Astrocyte of the spinal cord (primary cell): ENCODE measurements around the gene PTGIS.
A peak's percentile ranks its signal among the peaks of the same experiment; 100 is the strongest.
"Not testable (repeated sequence)": the region's sequence is repeated elsewhere in the genome, so short reads cannot be mapped to it uniquely, and the experiment has no call there.

Experiments used
- DNase-seq: peaks from one replicate; pipeline ENCODE4 v3.0.0; 2011; ENCODE audit warnings: low read depth, low spot score
- H3K4me3 ChIP-seq: 2 replicates; pipeline ENCODE4 v1.5.1; 2011; ENCODE audit warnings: low read depth, mild to moderate bottlenecking, low read length, moderate library complexity
- CTCF ChIP-seq: IDR thresholded peaks from 2 replicates; pipeline ENCODE4 v1.5.1; 2012; ENCODE audit warnings: low read depth, mild to moderate bottlenecking, low read length, inconsistent platforms
- in situ Hi-C: cut with HindIII; loops from 2 replicates; pipeline ENCODE4 v1.10.0; 2017; ENCODE audit warnings: low sequenced_read_pairs

The PTGIS gene

GRCh38 chr20:49612127-49612738 lies 44.3 kb upstream of the PTGIS start:
- H3K4me3 ChIP-seq = no peak overlapping the region
- in situ Hi-C loops = no loop called here
- DNase-seq = no peak
- TF ChIP-seq CTCF = no peak

GRCh38 chr20:49611539-49612126 lies 43.7 kb upstream of the PTGIS start:
- H3K4me3 ChIP-seq = peak overlapping the region; percentile 18
- in situ Hi-C loops, DNase-seq: not testable (repeated sequence)

- peak; percentile 31 for DNase-seq
- peak overlapping the region; percentile 18 for H3K4me3 ChIP-seq
- in situ Hi-C loops = no loop called here
- peak; percentile 94 for TF ChIP-seq CTCF
These were observed 43.0 kb upstream of the PTGIS start for GRCh38 chr20:49610691-49611538.

- in situ Hi-C loops = no loop called here
- no peak overlapping the region for H3K4me3 ChIP-seq
- DNase-seq = no peak
- peak; percentile 97 for TF ChIP-seq CTCF
These were observed 41.1 kb upstream of the PTGIS start for GRCh38 chr20:49608752-49609670.

GRCh38 chr20:49607568-49607967 lies 39.6 kb upstream of the PTGIS start:
- no peak for TF ChIP-seq CTCF
- H3K4me3 ChIP-seq = no peak overlapping the region
- in situ Hi-C loops = no loop called here
- no peak for DNase-seq

GRCh38 chr20:49603209-49603627 lies 35.3 kb upstream of the PTGIS start:
- TF ChIP-seq CTCF = peak; percentile 67
- in situ Hi-C loops = no loop called here
- no peak overlapping the region for H3K4me3 ChIP-seq
- peak; percentile 36 for DNase-seq
